Measurements from ENCODE around the gene NUP42. TPM values are rescaled to one million over a fixed set of nuclear protein-coding genes. Genes with fewer than 3 reads are reported as not detected.

NUP42 gene
- total and polyA plus RNA-seq, 2 of the 13 experiments (the other 11 are each of a cell fraction or from before 2014, with no cell fraction given): 32.0 to 51.5 TPM

DNA sequence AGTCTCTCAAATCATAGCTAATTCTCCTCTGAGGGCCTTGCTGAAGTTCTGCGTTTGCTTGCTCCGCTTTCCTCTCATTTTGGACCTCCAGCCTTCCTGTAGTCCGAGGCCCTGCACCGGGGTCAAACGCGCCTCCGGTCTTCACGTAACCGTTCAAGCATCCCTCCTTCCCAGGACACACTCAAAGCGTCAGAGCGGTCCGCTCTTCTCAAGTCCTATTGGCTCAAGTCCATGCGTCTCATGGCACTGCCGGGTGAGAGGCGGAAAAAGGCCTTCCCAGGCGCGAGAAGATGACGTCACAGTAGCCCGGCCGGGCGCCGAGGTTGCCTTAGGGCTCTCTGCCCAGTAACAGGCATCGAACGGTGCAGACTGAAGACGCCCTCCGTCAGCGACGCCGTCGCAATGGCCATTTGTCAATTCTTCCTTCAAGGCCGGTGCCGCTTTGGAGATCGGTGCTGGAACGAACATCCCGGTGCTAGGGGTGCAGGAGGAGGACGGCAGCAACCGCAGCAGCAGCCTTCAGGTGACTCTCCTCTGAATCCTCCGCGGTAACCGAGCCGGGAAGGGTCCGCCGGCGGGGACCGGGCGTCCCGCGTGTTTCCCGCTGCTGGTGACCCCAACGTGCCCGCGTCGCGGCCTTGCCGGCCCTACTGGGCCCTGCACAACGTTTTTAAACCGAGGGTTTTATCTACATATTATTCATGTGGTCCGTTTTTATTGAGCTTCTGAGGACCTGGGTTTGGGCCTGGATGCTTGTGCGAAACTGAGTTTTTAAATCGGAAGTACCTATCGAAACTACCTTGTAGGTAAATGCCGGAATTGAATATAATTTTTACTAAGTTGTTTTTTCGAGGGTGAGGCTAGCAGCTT lies at the start of gene NUP42 (continued):
- TF ChIP-seq, protein P1, sequence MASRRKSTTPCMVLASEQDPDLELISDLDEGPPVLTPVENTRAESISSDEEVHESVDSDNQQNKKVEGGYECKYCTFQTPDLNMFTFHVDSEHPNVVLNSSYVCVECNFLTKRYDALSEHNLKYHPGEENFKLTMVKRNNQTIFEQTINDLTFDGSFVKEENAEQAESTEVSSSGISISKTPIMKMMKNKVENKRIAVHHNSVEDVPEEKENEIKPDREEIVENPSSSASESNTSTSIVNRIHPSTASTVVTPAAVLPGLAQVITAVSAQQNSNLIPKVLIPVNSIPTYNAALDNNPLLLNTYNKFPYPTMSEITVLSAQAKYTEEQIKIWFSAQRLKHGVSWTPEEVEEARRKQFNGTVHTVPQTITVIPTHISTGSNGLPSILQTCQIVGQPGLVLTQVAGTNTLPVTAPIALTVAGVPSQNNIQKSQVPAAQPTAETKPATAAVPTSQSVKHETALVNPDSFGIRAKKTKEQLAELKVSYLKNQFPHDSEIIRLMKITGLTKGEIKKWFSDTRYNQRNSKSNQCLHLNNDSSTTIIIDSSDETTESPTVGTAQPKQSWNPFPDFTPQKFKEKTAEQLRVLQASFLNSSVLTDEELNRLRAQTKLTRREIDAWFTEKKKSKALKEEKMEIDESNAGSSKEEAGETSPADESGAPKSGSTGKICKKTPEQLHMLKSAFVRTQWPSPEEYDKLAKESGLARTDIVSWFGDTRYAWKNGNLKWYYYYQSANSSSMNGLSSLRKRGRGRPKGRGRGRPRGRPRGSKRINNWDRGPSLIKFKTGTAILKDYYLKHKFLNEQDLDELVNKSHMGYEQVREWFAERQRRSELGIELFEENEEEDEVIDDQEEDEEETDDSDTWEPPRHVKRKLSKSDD (CRISPR knock-in tag; IDR thresholded peaks at IDR 0.05; ENCODE audit: low read depth): peak; percentile 70; the same call in 1 of the 2 replicates
- TF ChIP-seq, protein P2, sequence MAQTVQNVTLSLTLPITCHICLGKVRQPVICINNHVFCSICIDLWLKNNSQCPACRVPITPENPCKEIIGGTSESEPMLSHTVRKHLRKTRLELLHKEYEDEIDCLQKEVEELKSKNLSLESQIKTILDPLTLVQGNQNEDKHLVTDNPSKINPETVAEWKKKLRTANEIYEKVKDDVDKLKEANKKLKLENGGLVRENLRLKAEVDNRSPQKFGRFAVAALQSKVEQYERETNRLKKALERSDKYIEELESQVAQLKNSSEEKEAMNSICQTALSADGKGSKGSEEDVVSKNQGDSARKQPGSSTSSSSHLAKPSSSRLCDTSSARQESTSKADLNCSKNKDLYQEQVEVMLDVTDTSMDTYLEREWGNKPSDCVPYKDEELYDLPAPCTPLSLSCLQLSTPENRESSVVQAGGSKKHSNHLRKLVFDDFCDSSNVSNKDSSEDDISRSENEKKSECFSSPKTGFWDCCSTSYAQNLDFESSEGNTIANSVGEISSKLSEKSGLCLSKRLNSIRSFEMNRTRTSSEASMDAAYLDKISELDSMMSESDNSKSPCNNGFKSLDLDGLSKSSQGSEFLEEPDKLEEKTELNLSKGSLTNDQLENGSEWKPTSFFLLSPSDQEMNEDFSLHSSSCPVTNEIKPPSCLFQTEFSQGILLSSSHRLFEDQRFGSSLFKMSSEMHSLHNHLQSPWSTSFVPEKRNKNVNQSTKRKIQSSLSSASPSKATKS (CRISPR knock-in tag; IDR thresholded peaks at IDR 0.05): 0 out of 2 replicates have a peak, but pooled peaks have one; percentile 41
- TF ChIP-seq, protein P3, sequence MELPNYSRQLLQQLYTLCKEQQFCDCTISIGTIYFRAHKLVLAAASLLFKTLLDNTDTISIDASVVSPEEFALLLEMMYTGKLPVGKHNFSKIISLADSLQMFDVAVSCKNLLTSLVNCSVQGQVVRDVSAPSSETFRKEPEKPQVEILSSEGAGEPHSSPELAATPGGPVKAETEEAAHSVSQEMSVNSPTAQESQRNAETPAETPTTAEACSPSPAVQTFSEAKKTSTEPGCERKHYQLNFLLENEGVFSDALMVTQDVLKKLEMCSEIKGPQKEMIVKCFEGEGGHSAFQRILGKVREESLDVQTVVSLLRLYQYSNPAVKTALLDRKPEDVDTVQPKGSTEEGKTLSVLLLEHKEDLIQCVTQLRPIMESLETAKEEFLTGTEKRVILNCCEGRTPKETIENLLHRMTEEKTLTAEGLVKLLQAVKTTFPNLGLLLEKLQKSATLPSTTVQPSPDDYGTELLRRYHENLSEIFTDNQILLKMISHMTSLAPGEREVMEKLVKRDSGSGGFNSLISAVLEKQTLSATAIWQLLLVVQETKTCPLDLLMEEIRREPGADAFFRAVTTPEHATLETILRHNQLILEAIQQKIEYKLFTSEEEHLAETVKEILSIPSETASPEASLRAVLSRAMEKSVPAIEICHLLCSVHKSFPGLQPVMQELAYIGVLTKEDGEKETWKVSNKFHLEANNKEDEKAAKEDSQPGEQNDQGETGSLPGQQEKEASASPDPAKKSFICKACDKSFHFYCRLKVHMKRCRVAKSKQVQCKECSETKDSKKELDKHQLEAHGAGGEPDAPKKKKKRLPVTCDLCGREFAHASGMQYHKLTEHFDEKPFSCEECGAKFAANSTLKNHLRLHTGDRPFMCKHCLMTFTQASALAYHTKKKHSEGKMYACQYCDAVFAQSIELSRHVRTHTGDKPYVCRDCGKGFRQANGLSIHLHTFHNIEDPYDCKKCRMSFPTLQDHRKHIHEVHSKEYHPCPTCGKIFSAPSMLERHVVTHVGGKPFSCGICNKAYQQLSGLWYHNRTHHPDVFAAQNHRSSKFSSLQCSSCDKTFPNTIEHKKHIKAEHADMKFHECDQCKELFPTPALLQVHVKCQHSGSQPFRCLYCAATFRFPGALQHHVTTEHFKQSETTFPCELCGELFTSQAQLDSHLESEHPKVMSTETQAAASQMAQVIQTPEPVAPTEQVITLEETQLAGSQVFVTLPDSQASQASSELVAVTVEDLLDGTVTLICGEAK (IDR thresholded peaks at IDR 0.05): no peak
- TF ChIP-seq, protein P3 (CRISPR knock-in tag; IDR thresholded peaks at IDR 0.05): peak; percentile 65; the same call in 1 of the 2 replicates
- TF ChIP-seq GLI4 (CRISPR knock-in tag; IDR thresholded peaks at IDR 0.05; ENCODE audit: borderline replicate concordance) (peak; percentile 75; the same call in 1 of the 2 replicates), ARNTL (CRISPR knock-in tag; IDR thresholded peaks at IDR 0.05) (peak; percentile 93), ARNT (IDR thresholded peaks at IDR 0.05) (no peak), ZNF543 (CRISPR knock-in tag; IDR thresholded peaks at IDR 0.05) (peak; percentile 70; the same call in 1 of the 2 replicates), SIN3B (IDR thresholded peaks at IDR 0.05; ENCODE audit: low read length) (peak; percentile 94)
- TF ChIP-seq, protein P4, sequence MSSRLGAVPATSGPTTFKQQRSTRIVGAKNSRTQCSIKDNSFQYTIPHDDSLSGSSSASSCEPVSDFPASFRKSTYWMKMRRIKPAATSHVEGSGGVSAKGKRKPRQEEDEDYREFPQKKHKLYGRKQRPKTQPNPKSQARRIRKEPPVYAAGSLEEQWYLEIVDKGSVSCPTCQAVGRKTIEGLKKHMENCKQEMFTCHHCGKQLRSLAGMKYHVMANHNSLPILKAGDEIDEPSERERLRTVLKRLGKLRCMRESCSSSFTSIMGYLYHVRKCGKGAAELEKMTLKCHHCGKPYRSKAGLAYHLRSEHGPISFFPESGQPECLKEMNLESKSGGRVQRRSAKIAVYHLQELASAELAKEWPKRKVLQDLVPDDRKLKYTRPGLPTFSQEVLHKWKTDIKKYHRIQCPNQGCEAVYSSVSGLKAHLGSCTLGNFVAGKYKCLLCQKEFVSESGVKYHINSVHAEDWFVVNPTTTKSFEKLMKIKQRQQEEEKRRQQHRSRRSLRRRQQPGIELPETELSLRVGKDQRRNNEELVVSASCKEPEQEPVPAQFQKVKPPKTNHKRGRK (CRISPR knock-in tag; IDR thresholded peaks at IDR 0.05): peak; percentile 90; the same call in 1 of the 2 replicates
- TF ChIP-seq, protein P5, sequence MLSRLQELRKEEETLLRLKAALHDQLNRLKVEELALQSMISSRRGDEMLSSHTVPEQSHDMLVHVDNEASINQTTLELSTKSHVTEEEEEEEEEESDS (CRISPR knock-in tag; IDR thresholded peaks at IDR 0.05; ENCODE audit: borderline replicate concordance): peak; percentile 75; the same call in 1 of the 2 replicates

Measured in HepG2 (cell line).